A549 (cell line): ENCODE data around the gene RNF220. TPM values are rescaled to one million over a fixed set of nuclear protein-coding genes. Genes with fewer than 3 reads are reported as not detected.

Experiments
- ATAC-seq, 2 experiments: fragments of 200-7000 bp in 1 of 2; fragments of >200 bp in 1 of 2; cut with Nextera tagmentation in 1 of 2; cut with Tn5 transposase in 1 of 2; 3 replicates each; pipeline versions ENCODE4 v1.8.0 to v1.9.1; 2018 to 2020; ENCODE audit warnings: mild to moderate bottlenecking in 1 of 2, moderate library complexity in 1 of 2
- CTCF ChIA-PET: fragments of 300-600 bp; sonication (Branson Sonifier 250); formaldehyde crosslinking; extraction: SDS; loops from one replicate; lab custom pipeline; 2021; ENCODE audit warnings: antibody characterized with exemption, inconsistent platforms; lab: Yijun Ruan, JAX
- POLR2A ChIA-PET: fragments of 350-600 bp; formaldehyde crosslinking; extraction: SDS; loops from one replicate; lab custom pipeline; 2021; ENCODE audit warnings: antibody characterized with exemption, inconsistent platforms; lab: Yijun Ruan, JAX
- DNase-seq, 2 experiments: peaks; one replicate each; pipeline versions ENCODE4 v3.0.0 to v3.0.0-alpha.2; 2011 to 2016; ENCODE audit warnings: low read depth in 1 of 2, low spot score in 1 of 2
- FAIRE-seq: peaks from 2 replicates; lab custom pipeline; 2011; peaks lifted over from hg19 to GRCh38; lab: Jason Lieb, UNC
- H3K27ac ChIP-seq, 2 experiments: fragments of >200 bp; sonication (Bioruptor Twin); formaldehyde crosslinking; 3 replicates each; pipeline ENCODE4 v1.5.1; 2016 to 2017
- H3K4me1 ChIP-seq: fragments of >200 bp; sonication (Bioruptor Twin); formaldehyde crosslinking; 3 replicates; pipeline ENCODE4 v1.6.1; 2016
- H3K4me2 ChIP-seq: fragments of >200 bp; sonication (Bioruptor Twin); formaldehyde crosslinking; 3 replicates; pipeline ENCODE4 v1.6.1; 2016
- H3K4me3 ChIP-seq: fragments of >200 bp; sonication (Bioruptor Twin); formaldehyde crosslinking; 3 replicates; pipeline ENCODE4 v1.5.1; 2016
- H3K9me3 ChIP-seq: fragments of >200 bp; sonication (Bioruptor Twin); formaldehyde crosslinking; 3 replicates; pipeline ENCODE4 v1.6.1; 2016
- CBX8 ChIP-seq: fragments of 200-600 bp; sonication (generic); IDR thresholded peaks from 2 replicates; pipeline ENCODE4 v1.6.1; 2016
- CEBPB ChIP-seq, 2 experiments: fragments of >200 bp in 1 of 2; sonication (Bioruptor Twin) in 1 of 2; formaldehyde crosslinking in 1 of 2; IDR thresholded peaks; 2 replicates each; pipeline ENCODE4 v1.6.1; 2012 to 2016
- CHD2 ChIP-seq: fragments of 150-350 bp; IDR thresholded peaks from 2 replicates; pipeline ENCODE4 v1.6.1; 2014; ENCODE audit warnings: low read length; ENCODE audit not compliant: partially characterized antibody
- CHD4 ChIP-seq: fragments of 200-600 bp; sonication (generic); IDR thresholded peaks from 2 replicates; pipeline ENCODE4 v1.6.1; 2016; ENCODE audit warnings: antibody characterized with exemption, mild to moderate bottlenecking, borderline replicate concordance
- EHMT2 ChIP-seq: fragments of 200-600 bp; sonication (generic); IDR thresholded peaks from 2 replicates; pipeline ENCODE4 v1.6.1; 2016; ENCODE audit warnings: antibody characterized with exemption, low read depth, mild to moderate bottlenecking, moderate library complexity
- EP300 ChIP-seq, 2 experiments: fragments of >200 bp; sonication (Bioruptor Twin); formaldehyde crosslinking; IDR thresholded peaks; 2 replicates in 1 of 2; 3 replicates in 1 of 2; pipeline ENCODE4 v1.6.1; 2016 to 2017
- FOSB ChIP-seq: fragments of 250-450 bp; sonication (Bioruptor Pico); IDR thresholded peaks from 2 replicates; pipeline ENCODE4 v1.5.0; 2020; ENCODE audit warnings: mild to moderate bottlenecking, moderate library complexity
- GATA3 ChIP-seq: IDR thresholded peaks from 2 replicates; pipeline ENCODE4 v1.6.1; 2012; ENCODE audit warnings: borderline replicate concordance
- HDAC2 ChIP-seq: fragments of 200-600 bp; sonication (generic); IDR thresholded peaks from 2 replicates; pipeline ENCODE4 v1.6.1; 2016
- KDM5A ChIP-seq: fragments of 200-600 bp; sonication (generic); IDR thresholded peaks from 2 replicates; pipeline ENCODE4 v1.6.1; 2016; ENCODE audit warnings: antibody characterized with exemption, mild to moderate bottlenecking
- MAFK ChIP-seq: fragments of 450-650 bp; IDR thresholded peaks from 2 replicates; pipeline ENCODE4 v1.6.1; 2014; ENCODE audit not compliant: partially characterized antibody
- NPAS2 ChIP-seq: fragments of 250-450 bp; sonication (Bioruptor Pico); IDR thresholded peaks from 2 replicates; pipeline ENCODE4 v1.8.0; 2022; ENCODE audit warnings: mild to moderate bottlenecking, moderate library complexity, borderline replicate concordance
- RAD21 ChIP-seq, 2 experiments: fragments of >200 bp in 1 of 2; sonication (Bioruptor Twin) in 1 of 2; formaldehyde crosslinking in 1 of 2; IDR thresholded peaks in 1 of 2; conservative IDR thresholded peaks in 1 of 2; 2 replicates in 1 of 2; 3 replicates in 1 of 2; pipeline ENCODE4 v1.6.1; 2012 to 2018; ENCODE audit warnings: inconsistent platforms in 1 of 2
- SMC3 ChIP-seq: fragments of >200 bp; sonication (Bioruptor Twin); formaldehyde crosslinking; IDR thresholded peaks from 3 replicates; pipeline ENCODE4 v1.6.1; 2018; ENCODE audit warnings: inconsistent platforms
- SREBF2 ChIP-seq: fragments of 450-650 bp; IDR thresholded peaks from 2 replicates; pipeline ENCODE4 v1.6.1; 2014; ENCODE audit warnings: mild to moderate bottlenecking, moderate library complexity
- TFCP2L1 ChIP-seq: fragments of 250-450 bp; sonication (Bioruptor Pico); IDR thresholded peaks from 2 replicates; pipeline ENCODE4 v1.5.0; 2021; ENCODE audit warnings: mild to moderate bottlenecking
- ZC3H11A ChIP-seq: fragments of 450-650 bp; IDR thresholded peaks from 2 replicates; pipeline ENCODE4 v1.6.1; 2014; ENCODE audit warnings: antibody characterized with exemption, mild to moderate bottlenecking
- WGBS: methylation state at CpG from one replicate; pipeline ENCODE4 v1.1.6; 2017; ENCODE audit errors: missing lambda C conversion rate; 5-methylcytosine and 5-hydroxymethylcytosine counted together
- polyA plus RNA-seq, 4 experiments: library from polyadenylated mRNA; depleted of rRNA in 3 of 4; stranded (reverse); fragments of >200 nt; fragmentation: RNase III in 1 of 4; extraction: RNeasy Plus Mini Kit Qiagen cat#74134 plus additional on column Dnase treatment in 1 of 4; gene quantifications; 2 replicates in 3 of 4; 3 replicates in 1 of 4; pipeline ENCODE4 v1.2.3, GENCODE V29; 2011 to 2017
- TF ChIP-seq, protein P1 (sequence below): fragments of 450-650 bp; IDR thresholded peaks from 2 replicates; pipeline ENCODE4 v1.6.1; 2014; ENCODE audit warnings: antibody characterized with exemption
- TF ChIP-seq, protein P2 (sequence below): fragments of 250-450 bp; sonication (Bioruptor Pico); IDR thresholded peaks from 2 replicates; pipeline ENCODE4 v1.5.0; 2020; ENCODE audit warnings: low read depth, mild to moderate bottlenecking, moderate library complexity
- TF ChIP-seq, protein P3 (sequence below): IDR thresholded peaks from 2 replicates; pipeline ENCODE4 v1.6.1; 2012
- TF ChIP-seq, protein P4 (sequence below): fragments of 150-350 bp; IDR thresholded peaks from 2 replicates; pipeline ENCODE4 v1.6.1; 2014; ENCODE audit warnings: low read depth, mild to moderate bottlenecking, low read length

RNF220 gene
- polyA plus RNA-seq, 2 of the 4 experiments (the other 2 are of a cell fraction): 53.4 to 54.5 TPM

DNA sequence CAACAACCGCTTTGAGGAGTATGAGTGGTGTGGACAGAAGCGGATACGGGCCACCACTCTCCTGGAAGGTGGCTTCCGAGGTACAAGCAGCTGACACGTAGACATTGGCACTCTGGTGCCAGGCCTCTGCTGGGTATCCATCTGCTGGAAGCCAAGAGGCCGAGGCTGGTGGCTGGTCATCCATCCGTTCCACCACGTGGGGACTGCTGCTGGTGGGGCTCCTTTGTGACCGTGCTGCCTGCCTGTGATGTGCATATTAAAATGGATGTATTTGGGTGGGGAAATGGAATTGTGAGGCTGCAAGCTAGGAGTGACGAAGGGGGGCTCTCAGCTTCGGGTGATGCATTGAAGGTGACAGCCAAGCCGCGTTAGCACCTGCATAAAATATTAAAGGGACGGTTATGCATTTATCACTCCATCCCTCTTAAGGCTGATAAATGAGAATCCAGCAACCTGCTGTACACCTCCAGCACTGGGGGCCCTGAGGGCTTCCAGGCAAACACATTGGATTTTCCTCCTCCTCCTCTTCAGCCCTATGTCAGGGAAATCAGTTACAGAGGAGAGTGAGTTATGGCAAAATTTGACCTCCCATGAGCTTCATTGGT lies 231.1 kb downstream of the RNF220 start:
- Histone ChIP-seq H3K4me3 (no peak overlapping the region), H3K4me1 (peaks cover 4% of the 10 kb centered on the region; the same call in 1 of the 3 replicates), H3K27ac (no peak overlapping the region), H3K9me3 (no peaks in the 10 kb centered on the region), H3K4me2 (no peak overlapping the region)
- POLR2A ChIA-PET: no interaction called here
- no peak for ATAC-seq
- CTCF ChIA-PET: interaction anchor here (0.7 to 14.6 kb wide), 4 partner anchors 11 to 64 kb away, joined by 4 to 119 read pairs (median 6); no protein-coding TSS in a partner anchor
- no peak for DNase-seq
- FAIRE-seq: no peak
- no peak for TF ChIP-seq ZC3H11A
- TF ChIP-seq, protein P1, sequence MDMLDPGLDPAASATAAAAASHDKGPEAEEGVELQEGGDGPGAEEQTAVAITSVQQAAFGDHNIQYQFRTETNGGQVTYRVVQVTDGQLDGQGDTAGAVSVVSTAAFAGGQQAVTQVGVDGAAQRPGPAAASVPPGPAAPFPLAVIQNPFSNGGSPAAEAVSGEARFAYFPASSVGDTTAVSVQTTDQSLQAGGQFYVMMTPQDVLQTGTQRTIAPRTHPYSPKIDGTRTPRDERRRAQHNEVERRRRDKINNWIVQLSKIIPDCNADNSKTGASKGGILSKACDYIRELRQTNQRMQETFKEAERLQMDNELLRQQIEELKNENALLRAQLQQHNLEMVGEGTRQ: no peak
- TF ChIP-seq FOSB (CRISPR knock-in tag): no peak
- no peak for TF ChIP-seq GATA3
- TF ChIP-seq CHD4: no peak
- TF ChIP-seq KDM5A: no peak
- 94% methylated on average over 10 of the region's 14 CpGs for WGBS

DNA sequence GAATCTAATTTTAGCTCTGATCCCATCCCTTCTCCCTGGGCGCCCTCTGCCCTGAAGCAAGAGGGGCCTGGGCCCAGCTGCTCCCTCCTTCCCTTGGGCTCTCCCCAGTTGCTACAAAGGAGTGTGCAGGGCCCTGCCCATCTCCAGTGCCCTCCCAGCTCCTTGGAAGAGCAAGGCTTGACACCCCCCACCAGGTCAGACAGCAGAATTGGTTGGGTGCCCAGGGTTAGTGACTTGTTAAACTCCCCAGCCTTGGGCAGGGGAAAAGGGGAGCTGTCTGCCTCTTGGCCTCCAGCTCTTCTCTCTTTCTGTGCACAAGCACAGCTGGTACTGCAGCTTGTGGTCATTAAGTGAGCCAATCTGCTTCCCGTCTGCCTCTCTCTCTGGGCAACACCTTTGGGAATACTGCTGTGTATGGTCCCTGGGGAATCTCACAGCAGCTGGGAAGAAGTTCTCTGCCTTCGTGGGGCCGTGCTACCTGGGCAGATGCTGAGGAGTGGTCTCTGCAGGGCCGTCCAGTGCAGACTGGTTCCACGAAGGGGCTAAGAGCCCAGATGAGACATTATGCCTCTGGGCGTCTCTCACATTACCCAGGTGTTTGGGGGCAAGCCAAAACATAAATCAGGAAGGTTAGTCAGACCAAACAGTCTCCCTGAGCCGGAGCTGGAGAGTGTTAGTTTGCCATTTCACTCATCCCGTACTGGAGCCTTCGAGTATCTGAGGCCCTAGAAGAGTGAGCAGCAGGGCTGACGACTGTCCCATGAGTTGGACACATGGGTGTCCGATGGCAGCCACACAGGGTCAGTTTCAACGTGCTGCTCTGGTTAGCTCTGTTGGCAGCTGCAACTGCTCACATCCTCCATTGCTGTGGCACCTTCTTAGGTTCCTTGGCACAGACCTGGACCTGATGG lies 231.9 kb downstream of the RNF220 start:
- TF ChIP-seq NPAS2 (no peak), ZC3H11A (no peak), SREBF2 (no peak), CHD2 (no peak), SMC3 (no peak)
- TF ChIP-seq, protein P2, sequence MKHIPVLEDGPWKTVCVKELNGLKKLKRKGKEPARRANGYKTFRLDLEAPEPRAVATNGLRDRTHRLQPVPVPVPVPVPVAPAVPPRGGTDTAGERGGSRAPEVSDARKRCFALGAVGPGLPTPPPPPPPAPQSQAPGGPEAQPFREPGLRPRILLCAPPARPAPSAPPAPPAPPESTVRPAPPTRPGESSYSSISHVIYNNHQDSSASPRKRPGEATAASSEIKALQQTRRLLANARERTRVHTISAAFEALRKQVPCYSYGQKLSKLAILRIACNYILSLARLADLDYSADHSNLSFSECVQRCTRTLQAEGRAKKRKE (CRISPR knock-in tag): no peak
- H3K4me3 ChIP-seq: no peak overlapping the region
- ATAC-seq: no peak
- POLR2A ChIA-PET: no interaction called here
- 80% methylated on average over 9 of the region's 13 CpGs for WGBS
- no peak overlapping the region for H3K27ac ChIP-seq
- no peak overlapping the region for H3K4me2 ChIP-seq
- no peak for DNase-seq
- H3K9me3 ChIP-seq: no peaks in the 10 kb centered on the region
- peaks cover 3% of the 10 kb centered on the region; the same call in 1 of the 3 replicates for H3K4me1 ChIP-seq
- FAIRE-seq: no peak
- CTCF ChIA-PET: interaction anchor here (0.7 to 14.6 kb wide), 4 partner anchors 11 to 65 kb away, joined by 4 to 119 read pairs (median 6); no protein-coding TSS in a partner anchor

DNA sequence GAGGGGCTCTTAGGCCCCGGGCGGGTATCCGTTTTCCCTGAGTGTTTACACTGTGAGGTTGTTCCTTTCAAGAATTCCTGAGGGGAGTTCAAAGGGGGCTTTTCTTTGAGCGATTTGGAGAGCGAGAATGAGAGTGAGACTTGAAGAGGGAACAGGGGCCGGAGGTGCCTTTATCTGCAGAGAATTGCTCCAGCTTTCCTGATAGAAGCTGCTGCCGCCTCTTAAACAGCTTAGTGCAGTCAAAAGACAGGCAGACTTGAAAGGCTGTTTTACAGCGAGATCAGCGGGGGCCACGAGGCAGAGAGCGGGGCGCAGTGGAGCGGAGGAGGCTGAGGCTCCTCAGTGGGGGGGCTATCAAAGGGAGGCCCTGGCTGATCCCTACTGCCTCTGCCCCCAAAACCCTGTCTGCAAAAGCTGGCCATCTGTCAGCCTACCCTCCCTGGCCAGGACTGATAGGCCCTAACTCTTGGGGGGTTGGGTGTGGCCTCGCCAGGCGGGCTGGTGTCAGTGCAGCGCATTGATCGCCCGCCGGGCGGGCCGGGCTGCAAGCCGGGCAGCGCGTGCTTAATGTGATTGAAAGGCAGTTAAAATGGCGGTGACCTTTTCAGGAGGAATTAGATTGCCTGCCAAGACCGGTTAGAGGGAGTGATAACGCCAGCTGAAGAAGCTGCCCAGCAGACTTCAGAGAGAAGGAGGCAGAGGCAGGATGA lies 232.8 kb downstream of the RNF220 start:
- WGBS: 95% methylated on average over 27 of the region's 27 CpGs
- ChIA-PET CTCF (interaction anchor here (1.8 to 14.6 kb wide), 2 partner anchors 13 to 43 kb away, joined by 5 to 119 read pairs; no protein-coding TSS in a partner anchor), POLR2A (no interaction called here)
- ATAC-seq (no peak), DNase-seq (no peak), FAIRE-seq (no peak)
- H3K4me3 ChIP-seq: no peak overlapping the region
- no peak overlapping the region for H3K4me2 ChIP-seq
- H3K4me1 ChIP-seq: peaks cover 3% of the 10 kb centered on the region; the same call in 1 of the 3 replicates
- no peak overlapping the region for H3K27ac ChIP-seq
- TF ChIP-seq CEBPB (IDR thresholded peaks at IDR 0.05) (no peak), CBX8 (no peak), TFCP2L1 (CRISPR knock-in tag) (no peak), RAD21 (conservative IDR thresholded peaks at IDR 0.05 in 1 of 2, IDR thresholded peaks at IDR 0.05 in 1 of 2) (no peak), MAFK (no peak), HDAC2 (no peak), EHMT2 (no peak), EP300 (IDR thresholded peaks at IDR 0.05) (no peak), ZC3H11A (no peak)
- TF ChIP-seq, protein P3, sequence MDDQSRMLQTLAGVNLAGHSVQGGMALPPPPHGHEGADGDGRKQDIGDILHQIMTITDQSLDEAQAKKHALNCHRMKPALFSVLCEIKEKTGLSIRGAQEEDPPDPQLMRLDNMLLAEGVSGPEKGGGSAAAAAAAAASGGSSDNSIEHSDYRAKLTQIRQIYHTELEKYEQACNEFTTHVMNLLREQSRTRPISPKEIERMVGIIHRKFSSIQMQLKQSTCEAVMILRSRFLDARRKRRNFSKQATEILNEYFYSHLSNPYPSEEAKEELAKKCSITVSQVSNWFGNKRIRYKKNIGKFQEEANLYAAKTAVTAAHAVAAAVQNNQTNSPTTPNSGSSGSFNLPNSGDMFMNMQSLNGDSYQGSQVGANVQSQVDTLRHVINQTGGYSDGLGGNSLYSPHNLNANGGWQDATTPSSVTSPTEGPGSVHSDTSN: no peak
- TF ChIP-seq, protein P1: no peak
- TF ChIP-seq, protein P4, sequence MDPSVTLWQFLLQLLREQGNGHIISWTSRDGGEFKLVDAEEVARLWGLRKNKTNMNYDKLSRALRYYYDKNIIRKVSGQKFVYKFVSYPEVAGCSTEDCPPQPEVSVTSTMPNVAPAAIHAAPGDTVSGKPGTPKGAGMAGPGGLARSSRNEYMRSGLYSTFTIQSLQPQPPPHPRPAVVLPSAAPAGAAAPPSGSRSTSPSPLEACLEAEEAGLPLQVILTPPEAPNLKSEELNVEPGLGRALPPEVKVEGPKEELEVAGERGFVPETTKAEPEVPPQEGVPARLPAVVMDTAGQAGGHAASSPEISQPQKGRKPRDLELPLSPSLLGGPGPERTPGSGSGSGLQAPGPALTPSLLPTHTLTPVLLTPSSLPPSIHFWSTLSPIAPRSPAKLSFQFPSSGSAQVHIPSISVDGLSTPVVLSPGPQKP: no peak
- H3K9me3 ChIP-seq: no peaks in the 10 kb centered on the region
